ENCODE measurements around the gene ZNF469.

Gene ZNF469

DNA sequence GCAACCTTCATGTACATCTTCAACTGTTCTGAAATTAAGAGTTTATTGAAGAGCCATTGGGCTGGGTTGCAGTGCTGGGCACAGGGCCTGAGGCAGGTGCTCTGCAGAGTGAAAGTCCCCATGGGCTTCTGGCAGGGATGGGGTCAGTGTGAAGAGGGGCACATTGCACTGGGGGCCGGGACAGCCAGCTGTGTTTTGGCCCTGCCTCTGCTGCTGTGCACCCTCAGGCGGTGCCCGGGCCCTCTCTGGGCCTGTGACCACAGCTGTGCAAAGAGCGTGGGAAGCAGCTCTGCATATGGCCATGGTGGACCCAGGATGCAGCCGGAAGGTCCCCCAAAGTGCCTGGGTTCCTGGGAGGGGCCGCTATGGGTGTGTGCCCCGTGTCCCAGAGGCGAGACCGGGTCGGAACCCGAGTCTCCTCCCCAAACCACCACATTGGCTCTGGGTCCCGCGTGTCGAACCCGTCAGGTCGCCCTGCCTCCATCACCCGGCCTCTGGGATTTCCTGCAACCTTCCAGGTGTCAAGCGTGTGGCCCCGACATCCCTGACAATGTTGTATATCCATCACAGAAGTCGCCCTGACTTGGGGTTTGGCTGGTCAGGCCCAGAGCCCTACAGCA is 38.2 kb upstream of the ZNF469 start:
- Mint-ChIP-seq H3K36me3 (peaks cover 3% of the 10 kb centered on the region), H3K4me3 (no peak overlapping the region), H3K4me1 (peaks cover 5% of the 10 kb centered on the region), H3K27ac (no peak overlapping the region), H3K9me3 (peaks cover 4% of the 10 kb centered on the region), H3K27me3 (peaks cover 18% of the 10 kb centered on the region)
- no peak for DNase-seq (ENCODE audit: low spot score in 2 of 2)
- no peak for ATAC-seq (ENCODE audit: low read depth)

- peaks cover 3% of the 10 kb centered on the region for H3K36me3 Mint-ChIP-seq
- DNase-seq (ENCODE audit: low spot score in 2 of 2): no peak
- H3K4me1 Mint-ChIP-seq: peaks cover 8% of the 10 kb centered on the region
- H3K27me3 Mint-ChIP-seq: peaks cover 19% of the 10 kb centered on the region
- ATAC-seq (ENCODE audit: low read depth): no peak
- H3K4me3 Mint-ChIP-seq: no peak overlapping the region
- peaks cover 4% of the 10 kb centered on the region for H3K9me3 Mint-ChIP-seq
- H3K27ac Mint-ChIP-seq: no peak overlapping the region
These were observed 37.6 kb upstream of the ZNF469 start for GRCh38 chr16:88345031-88345720.

- Mint-ChIP-seq H3K9me3 (peaks cover 4% of the 10 kb centered on the region), H3K27ac (no peak overlapping the region), H3K4me1 (peaks cover 8% of the 10 kb centered on the region), H3K27me3 (peaks cover 15% of the 10 kb centered on the region), H3K36me3 (peaks cover 3% of the 10 kb centered on the region), H3K4me3 (no peak overlapping the region)
- no peak for ATAC-seq (ENCODE audit: low read depth)
- DNase-seq (ENCODE audit: low spot score in 2 of 2): no peak
These were observed 36.8 kb upstream of the ZNF469 start for GRCh38 chr16:88345721-88346560.

DNA sequence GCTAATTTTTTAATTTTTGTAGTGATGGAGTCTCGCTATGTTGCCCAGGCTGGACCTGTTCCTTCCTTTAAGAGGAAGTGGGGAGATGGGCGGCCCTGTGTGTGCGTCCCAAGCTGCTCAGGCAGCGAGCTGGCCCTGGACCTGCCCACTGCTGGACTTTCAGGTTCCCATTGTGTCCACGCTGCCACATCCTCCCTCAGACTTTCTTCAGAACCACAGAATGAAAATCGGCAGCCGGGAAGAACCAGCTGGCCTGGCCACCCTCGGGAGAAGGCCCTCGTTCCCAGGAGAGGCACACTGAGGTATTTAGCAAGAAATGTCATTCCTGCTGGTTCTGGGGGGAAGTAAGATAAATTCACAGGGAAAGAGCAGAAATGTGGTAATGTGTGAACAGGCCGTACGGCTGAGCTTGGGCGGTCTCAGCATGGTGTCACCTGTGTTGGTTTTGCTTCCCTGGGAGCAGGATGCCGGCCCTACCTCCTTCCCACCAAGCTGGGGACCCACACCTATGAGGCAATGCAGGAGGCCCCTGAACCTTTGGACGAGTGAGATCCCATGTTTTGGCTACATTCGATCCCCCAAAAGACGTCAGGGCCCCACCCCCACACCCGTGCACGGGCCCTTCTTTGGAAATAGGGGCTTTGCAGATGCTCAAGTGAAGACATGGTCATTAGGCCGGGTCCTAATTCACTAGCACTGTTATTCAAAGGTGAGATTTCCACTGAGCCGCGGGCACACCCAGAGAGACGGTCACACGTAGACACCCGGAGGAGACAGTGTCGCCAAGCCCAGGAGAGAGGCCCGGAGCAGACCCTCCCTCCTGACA is 35.9 kb upstream of the ZNF469 start:
- Mint-ChIP-seq H3K27ac (no peak overlapping the region), H3K4me3 (no peak overlapping the region), H3K27me3 (peaks cover 11% of the 10 kb centered on the region), H3K36me3 (peaks cover 3% of the 10 kb centered on the region), H3K4me1 (peaks cover 8% of the 10 kb centered on the region), H3K9me3 (peaks cover 4% of the 10 kb centered on the region)
- no peak for ATAC-seq (ENCODE audit: low read depth)
- no peak for DNase-seq (ENCODE audit: low spot score in 2 of 2)

DNA sequence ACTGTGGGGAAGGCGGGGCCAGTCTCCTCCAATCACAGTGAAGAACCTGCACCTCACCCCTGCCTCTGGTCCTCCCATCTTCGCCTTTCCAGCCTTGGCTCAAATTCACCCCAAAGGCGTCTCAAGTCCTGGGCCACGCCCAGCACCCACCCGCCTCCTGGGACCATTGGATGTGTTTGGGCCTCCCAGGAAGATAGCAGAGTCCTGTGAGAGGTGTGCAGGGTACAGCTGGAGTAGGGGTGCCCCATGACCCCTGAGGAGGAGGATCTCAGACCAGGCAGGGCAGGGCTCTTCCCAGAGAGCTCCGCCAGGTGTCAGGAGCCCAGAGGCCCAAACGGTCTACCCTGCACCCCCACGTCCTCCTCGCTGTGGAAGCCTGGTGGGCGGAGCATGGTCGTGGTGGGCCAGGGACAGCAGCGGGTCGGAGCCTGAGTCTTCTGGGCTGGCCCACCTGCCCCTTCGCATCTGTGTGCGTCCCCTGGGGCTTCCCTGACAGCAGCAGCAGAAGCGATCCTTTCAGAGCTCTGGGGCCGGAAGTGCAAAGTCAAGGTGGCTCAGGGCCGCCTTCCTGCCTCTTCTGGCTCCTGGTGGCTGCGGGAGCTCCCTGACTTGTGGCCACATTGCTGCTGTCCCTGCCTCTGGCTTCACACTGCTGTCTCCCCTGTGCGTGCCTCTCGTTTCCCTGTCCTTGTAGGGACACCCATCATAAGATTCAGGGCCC is 34.9 kb upstream of the ZNF469 start:
- peak; percentile 21 to 40 for DNase-seq (ENCODE audit: low spot score in 2 of 2)
- peak overlapping the region; percentile 6 for H3K4me3 Mint-ChIP-seq
- peak; percentile 91 for ATAC-seq (ENCODE audit: low read depth)
- H3K27me3 Mint-ChIP-seq: peaks cover 11% of the 10 kb centered on the region
- peaks cover 3% of the 10 kb centered on the region for H3K36me3 Mint-ChIP-seq
- peaks cover 8% of the 10 kb centered on the region for H3K4me1 Mint-ChIP-seq
- no peak overlapping the region for H3K27ac Mint-ChIP-seq
- peaks cover 4% of the 10 kb centered on the region for H3K9me3 Mint-ChIP-seq

DNA sequence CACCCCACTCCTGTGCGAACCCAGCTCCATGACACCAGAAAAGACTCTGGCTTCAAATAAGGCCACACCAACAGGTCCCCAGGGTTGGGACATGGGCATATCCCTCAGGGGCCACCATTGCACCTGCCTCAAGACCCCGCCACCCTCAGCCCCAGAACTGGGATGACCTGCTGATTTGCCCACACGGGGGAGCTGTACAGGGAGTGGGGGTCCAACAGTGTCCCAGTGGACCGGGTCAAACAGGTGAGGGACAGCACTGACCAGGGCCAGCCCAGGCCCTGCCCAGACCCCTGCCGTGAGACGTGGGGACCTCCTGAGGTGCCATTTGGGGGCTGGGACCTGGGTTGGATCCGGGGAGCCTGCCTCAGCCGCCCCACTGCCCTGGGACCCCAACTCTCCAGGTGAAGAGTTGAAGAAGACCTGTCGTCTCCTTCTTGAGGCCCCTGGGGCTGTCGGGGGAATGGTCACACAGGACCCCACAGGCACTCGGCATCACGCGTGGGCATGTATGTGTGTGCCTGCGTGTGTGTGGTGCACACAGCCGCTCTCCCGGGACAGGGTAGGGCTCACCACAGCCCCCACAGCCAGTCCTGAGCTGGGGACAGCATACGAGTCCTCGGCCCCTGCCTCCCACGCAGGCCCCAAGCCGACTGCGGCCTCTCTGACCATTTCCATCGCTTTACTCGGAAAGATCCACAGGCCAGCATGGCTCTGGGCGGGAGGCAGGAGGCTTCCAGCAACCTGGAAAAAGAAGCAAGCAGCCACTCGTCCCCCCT is 34.2 kb upstream of the ZNF469 start:
- Mint-ChIP-seq H3K36me3 (peaks cover under 1% of the 10 kb centered on the region), H3K27ac (no peak overlapping the region), H3K4me1 (peaks cover 8% of the 10 kb centered on the region), H3K4me3 (no peak overlapping the region), H3K9me3 (peaks cover 2% of the 10 kb centered on the region), H3K27me3 (peaks cover 11% of the 10 kb centered on the region)
- DNase-seq (ENCODE audit: low spot score in 2 of 2): no peak
- ATAC-seq (ENCODE audit: low read depth): no peak

- Mint-ChIP-seq H3K27me3 (peaks cover 7% of the 10 kb centered on the region), H3K4me1 (peaks cover 8% of the 10 kb centered on the region), H3K4me3 (no peak overlapping the region), H3K9me3 (no peaks in the 10 kb centered on the region), H3K27ac (no peak overlapping the region), H3K36me3 (no peaks in the 10 kb centered on the region)
- DNase-seq (ENCODE audit: low spot score in 2 of 2): no peak
- ATAC-seq (ENCODE audit: low read depth): no peak
These were observed 33.4 kb upstream of the ZNF469 start for GRCh38 chr16:88349153-88349902.

GRCh38 chr16:88349903-88350900 is 32.6 kb upstream of the ZNF469 start:
- DNase-seq (ENCODE audit: low spot score in 2 of 2) (no peak), ATAC-seq (ENCODE audit: low read depth) (no peak)
- Mint-ChIP-seq H3K4me3 (no peak overlapping the region), H3K9me3 (no peaks in the 10 kb centered on the region), H3K36me3 (no peaks in the 10 kb centered on the region), H3K4me1 (peaks cover 8% of the 10 kb centered on the region), H3K27me3 (peaks cover 7% of the 10 kb centered on the region), H3K27ac (no peak overlapping the region)

DNA sequence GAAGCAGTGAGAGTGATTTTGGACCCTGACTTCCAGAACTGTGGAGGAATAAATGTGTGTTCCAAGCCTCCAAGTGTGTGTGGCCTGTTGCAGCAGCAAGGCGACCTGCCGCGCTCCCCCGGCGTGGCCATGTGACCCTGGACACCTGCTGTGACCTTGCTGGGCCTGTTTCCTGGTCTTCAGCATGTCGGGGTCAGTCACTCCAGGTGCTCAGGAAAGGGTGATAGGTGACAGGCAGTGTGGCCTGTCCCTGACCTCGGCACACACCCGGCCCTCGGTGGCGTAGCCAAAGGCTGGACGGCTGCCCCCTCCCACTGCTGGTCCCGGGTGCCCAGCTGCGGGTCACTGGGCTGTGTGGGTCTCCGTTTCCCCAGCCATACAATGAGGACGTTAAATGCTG is 31.8 kb upstream of the ZNF469 start:
- ATAC-seq (ENCODE audit: low read depth) (no peak), DNase-seq (ENCODE audit: low spot score in 2 of 2) (no peak)
- Mint-ChIP-seq H3K9me3 (no peaks in the 10 kb centered on the region), H3K27ac (no peak overlapping the region), H3K36me3 (no peaks in the 10 kb centered on the region), H3K27me3 (peaks cover 7% of the 10 kb centered on the region), H3K4me1 (peaks cover 8% of the 10 kb centered on the region), H3K4me3 (no peak overlapping the region)

GRCh38 chr16:88351491-88352101 is 31.2 kb upstream of the ZNF469 start:
- Mint-ChIP-seq H3K27ac (no peak overlapping the region), H3K36me3 (no peaks in the 10 kb centered on the region), H3K4me1 (peaks cover 11% of the 10 kb centered on the region), H3K27me3 (peaks cover 9% of the 10 kb centered on the region), H3K4me3 (no peak overlapping the region), H3K9me3 (no peaks in the 10 kb centered on the region)
- no peak for DNase-seq (ENCODE audit: low spot score in 2 of 2)
- no peak for ATAC-seq (ENCODE audit: low read depth)

All from memory B cell (primary cell).